ENCODE results near the gene CHRM1. TPM values are rescaled to one million over a fixed set of nuclear protein-coding genes. Genes with fewer than 3 reads are reported as not detected.
"Not testable (repeated sequence)": the region's sequence is repeated elsewhere in the genome, so short reads cannot be mapped to it uniquely, and the experiment has no call there.

The CHRM1 gene
- total RNA-seq, 4 donors from 2014 or later, result 0.33 to 0.40 TPM; not detected in 2

- Histone ChIP-seq H3K9me3 (no peaks in the 10 kb centered on the region), H3K27me3 (no peaks in the 10 kb centered on the region), H3K4me1 (peaks cover 11 to 17% (median 16%) of the 10 kb centered on the region in 4 donors), H3K4me3 (no peak overlapping the region), H3K36me3 (no peaks in the 10 kb centered on the region), H3K27ac (replicated peaks in 1 of 4) (peak overlapping the region in 1 of 4 donors; percentile 14)
- 29% methylated on average over 10 of the region's 11 CpGs for WGBS
- intact Hi-C loops (cut with DNase I), result no loop called here
- no peak for DNase-seq (ENCODE audit: extremely low spot score)
- TF ChIP-seq POLR2A (IDR thresholded peaks at IDR 0.05; ENCODE audit: low read depth) (no peak), POLR2AphosphoS5 (IDR thresholded peaks at IDR 0.05) (no peak)
These were observed 37.6 kb upstream of the CHRM1 start for GRCh38 chr11:62958547-62959421.

GRCh38 chr11:62957147-62957546 lies 36.0 kb upstream of the CHRM1 start:
- Histone ChIP-seq H3K4me1 (peaks cover 11 to 17% (median 16%) of the 10 kb centered on the region in 4 donors), H3K27ac (replicated peaks in 1 of 4) (no peak overlapping the region), H3K27me3 (no peaks in the 10 kb centered on the region), H3K9me3 (no peaks in the 10 kb centered on the region), H3K4me3 (no peak overlapping the region), H3K36me3 (no peaks in the 10 kb centered on the region)
- intact Hi-C loops (cut with DNase I), result no loop called here
- TF ChIP-seq POLR2A (IDR thresholded peaks at IDR 0.05; ENCODE audit: low read depth) (no peak), CTCF (IDR thresholded peaks at IDR 0.05) (no peak), EP300 (IDR thresholded peaks at IDR 0.05) (no peak), POLR2AphosphoS5 (IDR thresholded peaks at IDR 0.05) (no peak)
- no peak for DNase-seq (ENCODE audit: extremely low spot score)
- WGBS, result 79% methylated on average over 2 of the region's 2 CpGs

- intact Hi-C loops (cut with DNase I), result no loop called here
- no peaks in the 10 kb centered on the region for H3K36me3 ChIP-seq
- 71% methylated on average over 5 of the region's 5 CpGs for WGBS
- no peaks in the 10 kb centered on the region for H3K27me3 ChIP-seq
- no peak overlapping the region for H3K4me3 ChIP-seq
- TF ChIP-seq POLR2AphosphoS5 (IDR thresholded peaks at IDR 0.05), result no peak
- no peak for TF ChIP-seq POLR2A (IDR thresholded peaks at IDR 0.05; ENCODE audit: low read depth)
- no peak for TF ChIP-seq CTCF (IDR thresholded peaks at IDR 0.05)
- no peak for TF ChIP-seq EP300 (IDR thresholded peaks at IDR 0.05)
- H3K27ac ChIP-seq (replicated peaks in 1 of 4), result no peak overlapping the region
- H3K9me3 ChIP-seq, result no peaks in the 10 kb centered on the region
- peaks cover 9 to 13% (median 12%) of the 10 kb centered on the region in 4 donors for H3K4me1 ChIP-seq
- no peak for DNase-seq (ENCODE audit: extremely low spot score)
These were observed 33.3 kb upstream of the CHRM1 start for GRCh38 chr11:62954478-62954877.

- Histone ChIP-seq H3K27ac (replicated peaks in 1 of 4) (no peak overlapping the region), H3K36me3 (no peaks in the 10 kb centered on the region), H3K9me3 (no peaks in the 10 kb centered on the region), H3K4me3 (no peak overlapping the region), H3K27me3 (no peaks in the 10 kb centered on the region), H3K4me1 (peaks cover 3 to 6% (median 5%) of the 10 kb centered on the region in 4 donors)
- no peak for DNase-seq (ENCODE audit: extremely low spot score)
- WGBS, result 91% methylated on average over 4 of the region's 4 CpGs
- intact Hi-C loops (cut with DNase I), result no loop called here
- TF ChIP-seq CTCF (IDR thresholded peaks at IDR 0.05) (no peak), EP300 (IDR thresholded peaks at IDR 0.05) (no peak), POLR2A (IDR thresholded peaks at IDR 0.05; ENCODE audit: low read depth) (no peak), POLR2AphosphoS5 (IDR thresholded peaks at IDR 0.05) (no peak)
These were observed 32.6 kb upstream of the CHRM1 start for GRCh38 chr11:62953811-62954210.

GRCh38 chr11:62948765-62949320 lies 27.7 kb upstream of the CHRM1 start:
- no peak for DNase-seq (ENCODE audit: extremely low spot score)
- intact Hi-C loops (cut with DNase I), result no loop called here
- Histone ChIP-seq H3K27ac (replicated peaks in 1 of 4) (no peak overlapping the region), H3K9me3 (peaks cover 0 to 10% (median 8%) of the 10 kb centered on the region in 4 donors), H3K4me3 (no peak overlapping the region), H3K27me3 (no peaks in the 10 kb centered on the region), H3K36me3 (no peaks in the 10 kb centered on the region), H3K4me1 (no peaks in the 10 kb centered on the region)
- 91% methylated on average over 6 of the region's 7 CpGs for WGBS
- TF ChIP-seq POLR2AphosphoS5 (IDR thresholded peaks at IDR 0.05) (no peak), EP300 (IDR thresholded peaks at IDR 0.05) (no peak), CTCF (IDR thresholded peaks at IDR 0.05) (no peak)

- H3K36me3 ChIP-seq; intact Hi-C loops (cut with DNase I); DNase-seq (ENCODE audit: extremely low spot score); H3K4me3 ChIP-seq; H3K27me3 ChIP-seq; H3K27ac ChIP-seq (replicated peaks in 1 of 4); H3K9me3 ChIP-seq; H3K4me1 ChIP-seq: not testable (repeated sequence)
- WGBS, result 94% methylated on average over 10 of the region's 10 CpGs
These were observed 24.4 kb upstream of the CHRM1 start for GRCh38 chr11:62945538-62945937.

- H3K27me3 ChIP-seq; H3K4me3 ChIP-seq; H3K36me3 ChIP-seq; H3K4me1 ChIP-seq; H3K9me3 ChIP-seq; H3K27ac ChIP-seq (replicated peaks in 1 of 4); DNase-seq (ENCODE audit: extremely low spot score); intact Hi-C loops (cut with DNase I): not testable (repeated sequence)
- WGBS, result 72% methylated on average over 2 of the region's 2 CpGs
These were observed 16.4 kb upstream of the CHRM1 start for GRCh38 chr11:62937528-62937927.
